ENCODE data around the gene CSMD2.

Gene CSMD2

DNA sequence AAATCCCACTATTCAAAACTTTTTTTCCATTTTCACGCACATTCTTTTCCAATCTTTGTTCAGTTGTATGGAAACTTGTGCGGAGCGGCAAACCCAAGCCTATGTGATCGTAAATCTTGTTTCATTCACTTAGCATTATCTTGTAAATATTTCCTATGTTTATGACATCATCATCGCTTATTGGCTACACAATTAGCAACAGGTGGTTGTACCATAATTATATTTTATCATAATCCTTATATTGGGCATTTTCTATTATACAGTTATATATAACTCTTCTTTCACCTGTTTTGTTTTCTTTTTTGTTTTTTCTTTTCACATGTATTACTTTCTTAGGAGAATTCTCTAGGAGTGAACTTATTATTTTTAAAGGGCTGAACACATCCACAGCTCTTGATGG is 627.1 kb downstream of the CSMD2 start:
- TF ChIP-seq, protein P1, sequence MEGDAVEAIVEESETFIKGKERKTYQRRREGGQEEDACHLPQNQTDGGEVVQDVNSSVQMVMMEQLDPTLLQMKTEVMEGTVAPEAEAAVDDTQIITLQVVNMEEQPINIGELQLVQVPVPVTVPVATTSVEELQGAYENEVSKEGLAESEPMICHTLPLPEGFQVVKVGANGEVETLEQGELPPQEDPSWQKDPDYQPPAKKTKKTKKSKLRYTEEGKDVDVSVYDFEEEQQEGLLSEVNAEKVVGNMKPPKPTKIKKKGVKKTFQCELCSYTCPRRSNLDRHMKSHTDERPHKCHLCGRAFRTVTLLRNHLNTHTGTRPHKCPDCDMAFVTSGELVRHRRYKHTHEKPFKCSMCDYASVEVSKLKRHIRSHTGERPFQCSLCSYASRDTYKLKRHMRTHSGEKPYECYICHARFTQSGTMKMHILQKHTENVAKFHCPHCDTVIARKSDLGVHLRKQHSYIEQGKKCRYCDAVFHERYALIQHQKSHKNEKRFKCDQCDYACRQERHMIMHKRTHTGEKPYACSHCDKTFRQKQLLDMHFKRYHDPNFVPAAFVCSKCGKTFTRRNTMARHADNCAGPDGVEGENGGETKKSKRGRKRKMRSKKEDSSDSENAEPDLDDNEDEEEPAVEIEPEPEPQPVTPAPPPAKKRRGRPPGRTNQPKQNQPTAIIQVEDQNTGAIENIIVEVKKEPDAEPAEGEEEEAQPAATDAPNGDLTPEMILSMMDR (IDR thresholded peaks at IDR 0.05; ENCODE audit: low read depth, low read length), result no peak
- H3K4me3 ChIP-seq (ENCODE audit: low read depth, low read length), result no peak overlapping the region

DNA sequence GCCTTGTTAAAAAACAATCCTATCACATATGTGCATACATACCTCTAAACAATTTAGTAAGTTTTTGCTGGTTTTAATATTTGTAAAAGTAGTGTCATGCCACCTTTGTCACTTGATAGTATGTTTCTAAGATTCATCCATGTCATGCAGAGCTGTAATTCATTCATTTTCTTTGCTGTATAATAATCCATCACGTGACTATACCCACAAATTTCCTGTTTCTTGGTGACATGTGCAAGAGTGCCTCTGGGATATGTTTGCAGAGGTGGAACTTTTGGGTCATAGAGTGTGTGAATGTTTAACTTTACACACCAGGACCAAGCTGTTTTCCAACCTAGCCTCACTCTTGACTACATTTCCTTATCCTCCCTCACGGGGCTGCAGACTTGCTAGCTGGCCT is 629.7 kb downstream of the CSMD2 start:
- no peak overlapping the region for H3K4me3 ChIP-seq (ENCODE audit: low read depth, low read length)
- TF ChIP-seq, protein P1 (IDR thresholded peaks at IDR 0.05; ENCODE audit: low read depth, low read length), result no peak

- no peak overlapping the region for H3K4me3 ChIP-seq (ENCODE audit: low read depth, low read length)
- TF ChIP-seq, protein P1 (IDR thresholded peaks at IDR 0.05; ENCODE audit: low read depth, low read length), result no peak
Measured at GRCh38 chr1:33532936-33533335, 632.1 kb downstream of the CSMD2 start.

GRCh38 chr1:33532250-33532649 is 632.8 kb downstream of the CSMD2 start:
- TF ChIP-seq, protein P1 (IDR thresholded peaks at IDR 0.05; ENCODE audit: low read depth, low read length), result no peak
- no peak overlapping the region for H3K4me3 ChIP-seq (ENCODE audit: low read depth, low read length)

DNA sequence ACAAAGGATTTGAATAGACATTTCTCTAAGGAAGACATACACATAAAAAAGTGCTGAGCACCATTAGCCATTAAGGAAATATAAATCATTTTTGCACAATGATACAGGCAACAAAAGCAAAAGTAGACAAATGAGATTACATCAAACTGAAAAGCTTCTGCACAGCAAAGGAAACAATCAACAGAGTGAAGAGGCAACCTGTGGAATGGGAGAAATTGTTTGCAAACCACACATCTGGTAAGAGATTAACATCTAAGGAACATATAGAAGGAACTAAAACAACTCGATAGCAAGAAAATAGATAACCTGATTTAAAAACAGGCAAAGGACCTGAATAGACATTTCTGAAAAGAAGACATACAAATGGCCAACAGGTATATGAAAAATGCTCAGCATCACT is 635.1 kb downstream of the CSMD2 start:
- TF ChIP-seq, protein P1 (IDR thresholded peaks at IDR 0.05; ENCODE audit: low read depth, low read length), result no peak

GRCh38 chr1:33527934-33528333 is 637.1 kb downstream of the CSMD2 start:
- H3K4me3 ChIP-seq (ENCODE audit: low read depth, low read length), result no peak overlapping the region
- TF ChIP-seq, protein P1 (IDR thresholded peaks at IDR 0.05; ENCODE audit: low read depth, low read length), result no peak

More for the DNA sequence above, 635.1 kb downstream of the CSMD2 start:
- H3K4me3 ChIP-seq (ENCODE audit: low read depth, low read length), result no peak overlapping the region

- TF ChIP-seq, protein P1 (IDR thresholded peaks at IDR 0.05; ENCODE audit: low read depth, low read length), result no peak
- no peak overlapping the region for H3K4me3 ChIP-seq (ENCODE audit: low read depth, low read length)
Measured at GRCh38 chr1:33524586-33524985, 640.4 kb downstream of the CSMD2 start.

All from WI38 (cell line).